NCI-H82 (cell line): ENCODE results near the gene PLEKHG5.
A peak's percentile ranks its signal among the peaks of the same experiment; 100 is the strongest.

Experiments used
- DNase-seq: peaks from one replicate; lab custom pipeline; 2025; lab: John Stamatoyannopoulos, UW

The PLEKHG5 gene

DNA sequence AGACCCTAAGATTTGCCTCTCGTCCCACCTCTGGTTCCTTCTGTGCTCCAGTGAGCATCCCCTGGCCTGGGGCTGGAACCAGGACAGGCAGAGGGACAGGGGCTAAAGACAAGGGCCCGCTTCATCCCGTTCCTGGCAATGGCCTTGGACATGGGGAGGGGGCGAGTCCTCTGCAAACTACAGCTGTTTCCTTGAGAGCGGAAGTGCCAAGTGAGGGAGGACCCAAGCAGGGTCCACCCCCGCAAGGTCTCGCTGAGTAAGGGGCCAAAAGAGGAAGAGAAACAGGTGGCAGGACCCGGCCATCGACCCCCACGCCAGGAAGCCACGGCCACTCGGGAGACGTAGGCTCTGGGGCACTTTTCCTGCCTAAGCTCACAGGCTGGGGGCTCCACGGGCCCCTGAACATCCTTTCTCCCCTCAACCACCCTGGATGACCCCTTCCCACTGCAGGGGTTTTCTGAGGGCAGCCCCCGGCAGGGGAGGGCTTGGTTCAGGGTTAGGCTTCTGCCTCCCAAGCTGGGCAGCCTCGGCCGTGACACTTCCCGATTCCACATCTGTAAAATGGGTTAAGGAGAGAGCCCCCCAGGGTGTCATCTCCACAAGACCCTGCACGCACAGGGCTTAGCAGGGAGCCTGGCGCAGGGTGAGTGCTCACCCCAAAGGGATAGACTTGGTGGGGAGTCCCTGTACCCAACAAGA, 17.9 kb upstream of the PLEKHG5 start:
- DNase-seq, result no peak

- DNase-seq, result no peak
These were observed 17.3 kb upstream of the PLEKHG5 start for GRCh38 chr1:6508816-6509189.

- DNase-seq, result no peak
These were observed 16.8 kb upstream of the PLEKHG5 start for GRCh38 chr1:6508154-6508815.

DNA sequence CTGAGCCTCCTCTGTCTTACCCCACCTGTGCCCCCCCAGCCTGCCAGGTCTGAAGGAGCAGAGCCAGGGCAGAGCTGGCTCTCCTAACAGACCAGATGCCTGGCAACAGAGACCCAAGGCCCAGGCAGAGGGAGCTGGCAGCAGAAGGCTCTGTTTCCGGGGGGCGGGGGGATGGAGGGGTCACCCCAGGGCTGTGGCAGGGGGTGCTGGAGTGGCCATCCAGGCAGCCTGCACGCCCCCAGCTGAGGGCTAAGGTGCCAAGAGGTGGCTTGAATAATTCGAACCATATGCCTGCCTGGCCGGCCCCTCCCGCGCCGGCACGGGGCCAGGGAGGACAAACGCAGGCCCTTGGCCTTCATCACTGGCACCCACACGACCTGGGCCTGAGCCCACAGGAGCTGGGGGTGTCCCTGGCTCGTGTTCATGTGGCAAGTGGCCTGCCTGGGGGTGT, 16.0 kb upstream of the PLEKHG5 start:
- no peak for DNase-seq

DNA sequence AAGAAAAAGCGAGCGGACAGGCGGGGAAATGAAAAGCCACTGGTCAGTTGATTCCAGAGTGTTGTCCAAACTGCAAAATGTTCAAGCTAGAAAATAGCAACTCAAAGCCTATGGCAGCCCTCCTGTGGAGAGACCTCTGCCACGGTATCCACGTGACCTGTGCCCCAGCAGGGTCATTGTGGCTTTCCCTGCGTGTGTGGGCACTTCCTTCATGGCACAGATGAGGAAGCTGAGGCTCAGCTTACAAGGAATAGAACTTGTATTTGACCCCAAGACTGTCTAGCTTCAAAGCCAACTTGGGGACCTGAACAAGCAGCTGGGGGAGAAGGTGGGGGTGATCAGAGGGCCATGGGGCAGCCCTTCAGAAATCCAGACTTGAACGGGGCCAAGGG, 15.6 kb upstream of the PLEKHG5 start:
- DNase-seq, result no peak

DNA sequence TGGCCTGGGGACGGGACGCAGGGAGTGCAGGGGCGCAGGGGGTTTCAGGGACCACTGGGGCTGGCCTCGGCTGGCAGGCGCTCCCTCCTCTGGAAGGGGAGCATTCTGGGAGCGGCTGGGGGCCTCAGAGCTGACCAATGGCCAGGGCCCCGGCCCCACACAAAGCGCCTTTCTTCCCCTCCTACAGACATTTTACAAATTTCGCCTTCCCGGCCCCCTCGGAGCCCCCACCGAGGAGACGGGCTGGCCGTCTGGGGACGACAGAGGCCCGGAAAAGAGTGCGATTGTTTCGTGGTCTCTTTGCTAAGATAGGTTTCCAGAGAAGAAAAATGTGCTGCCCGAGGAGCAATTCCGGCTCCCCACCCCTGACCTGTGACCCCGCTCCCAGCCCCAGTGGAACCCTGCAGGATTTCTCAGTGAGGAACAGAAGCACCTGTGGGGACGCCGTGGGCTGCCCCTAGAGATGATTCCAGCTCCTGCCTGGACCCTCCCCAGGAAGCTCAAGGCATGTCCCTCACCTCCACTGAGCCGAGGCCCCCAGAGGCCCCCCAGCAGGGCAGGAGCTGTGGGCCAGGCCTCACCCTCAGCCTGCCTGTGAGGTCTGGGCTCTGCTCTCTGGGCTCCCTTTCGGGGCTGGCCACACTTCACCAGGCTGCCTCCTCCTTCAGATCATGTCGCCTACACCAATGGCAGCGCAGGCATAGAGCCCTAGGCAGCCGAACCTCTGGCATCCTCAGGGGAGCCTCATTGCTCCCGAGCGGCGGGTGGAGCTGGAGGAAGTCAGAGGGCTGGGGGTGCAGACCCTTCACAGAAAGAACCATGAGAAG, 15.0 kb upstream of the PLEKHG5 start:
- no peak for DNase-seq

DNA sequence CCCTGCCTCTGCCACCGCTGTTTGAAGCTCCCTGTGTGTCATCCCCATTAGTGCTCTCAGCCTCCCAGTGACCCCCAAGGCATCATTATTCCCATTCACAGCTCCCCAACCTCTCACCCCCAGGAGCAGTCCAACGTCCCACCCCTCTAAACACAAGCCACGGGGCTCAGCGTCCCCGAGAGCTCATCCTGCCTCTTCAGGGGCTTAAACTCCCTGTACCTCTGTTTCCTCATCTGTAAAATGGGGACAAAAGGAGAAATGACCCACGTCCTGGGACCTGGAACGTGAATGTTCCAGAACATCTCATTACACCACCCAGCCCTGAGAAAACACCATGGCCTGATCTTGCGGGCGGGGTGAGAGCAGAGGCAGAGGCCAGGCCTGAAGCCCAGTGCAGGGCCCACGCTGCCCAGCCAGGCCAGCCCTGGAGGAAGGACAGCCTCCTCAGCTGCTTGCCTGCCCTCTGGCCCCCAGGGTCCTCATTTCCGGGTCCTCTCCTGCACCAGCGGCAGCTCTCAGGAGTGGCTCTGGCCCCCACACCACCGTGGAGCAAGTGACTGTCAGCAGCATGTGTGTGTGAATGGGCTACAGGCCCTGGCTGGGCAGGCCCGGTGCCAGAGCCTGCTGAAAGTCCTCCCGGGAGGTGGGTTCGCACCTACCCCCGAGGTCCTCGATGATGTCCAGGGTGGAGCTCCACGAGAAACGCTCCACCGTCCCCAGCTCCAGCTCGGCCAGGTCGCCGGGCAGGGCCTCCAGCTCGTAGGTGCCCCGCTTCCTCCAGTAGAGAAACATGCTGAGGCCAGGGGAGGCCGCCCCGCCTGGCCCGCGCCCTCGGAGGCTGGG, 14.1 kb upstream of the PLEKHG5 start:
- DNase-seq, result no peak

DNA sequence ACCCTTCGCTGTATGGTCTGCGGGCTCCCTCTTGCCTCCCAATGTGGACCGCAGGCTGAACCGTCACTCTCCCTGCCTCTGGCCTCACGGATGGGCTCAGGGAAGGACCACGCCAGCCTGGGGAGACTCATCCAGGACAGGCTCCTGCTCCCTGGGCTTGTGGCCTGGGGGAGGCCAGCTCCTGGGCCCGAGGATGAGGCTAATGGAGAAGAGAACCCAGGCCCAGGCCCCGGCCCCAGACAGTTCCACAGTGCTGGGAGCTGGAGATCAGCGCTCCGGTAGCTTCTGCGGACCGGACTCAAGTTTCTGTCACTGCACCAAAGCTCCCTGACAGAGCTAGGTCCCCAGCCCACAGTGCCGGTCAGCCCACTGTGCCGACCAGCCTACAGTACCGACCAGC, 13.4 kb upstream of the PLEKHG5 start:
- DNase-seq, result no peak

- DNase-seq, result no peak
These were observed 12.6 kb upstream of the PLEKHG5 start for GRCh38 chr1:6503884-6504602.

DNA sequence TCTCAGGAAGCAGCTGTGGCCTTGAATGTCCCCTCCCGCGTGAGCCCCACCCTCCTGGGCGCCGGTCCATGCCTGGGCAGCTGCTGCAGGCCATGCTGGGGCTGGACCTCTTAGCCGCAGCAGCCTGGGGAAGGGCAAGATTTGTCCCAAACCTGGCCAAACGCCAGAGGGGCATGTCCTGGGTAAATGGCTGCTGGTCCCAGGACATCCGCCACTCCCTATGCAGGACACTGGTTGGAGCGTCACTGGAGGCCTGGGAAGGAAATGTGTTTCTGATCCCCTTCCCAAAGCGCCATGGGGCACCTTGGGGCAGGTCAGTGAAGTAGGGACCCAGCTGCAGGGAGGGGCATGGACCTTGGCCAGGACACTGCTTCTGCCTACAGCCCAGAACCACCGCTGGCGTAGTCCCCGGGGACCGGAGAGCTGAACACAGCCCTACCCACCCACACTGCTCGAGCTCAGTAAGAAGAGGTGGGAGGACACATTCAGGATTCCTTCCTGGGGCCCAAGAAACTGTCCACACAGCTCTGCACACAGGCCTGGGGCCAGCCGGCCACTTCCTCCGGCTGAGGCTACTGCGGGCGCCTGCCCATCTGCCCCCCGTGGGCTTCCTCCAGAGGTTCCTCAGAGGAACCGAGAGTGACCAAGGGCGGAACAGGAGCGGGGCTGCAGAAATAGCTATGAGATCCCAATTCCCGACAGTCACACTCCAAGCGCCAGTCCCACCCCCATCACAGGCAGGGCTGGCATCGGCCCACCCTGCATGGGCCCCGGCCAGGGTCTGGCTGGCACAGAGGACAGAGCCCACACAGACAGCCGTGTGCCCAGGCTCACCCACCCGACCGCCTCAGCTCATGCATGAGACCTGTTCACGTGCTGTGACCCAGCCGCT, 10.8 kb upstream of the PLEKHG5 start:
- no peak for DNase-seq

- no peak for DNase-seq
These were observed 9.9 kb upstream of the PLEKHG5 start for GRCh38 chr1:6501279-6501813.

DNA sequence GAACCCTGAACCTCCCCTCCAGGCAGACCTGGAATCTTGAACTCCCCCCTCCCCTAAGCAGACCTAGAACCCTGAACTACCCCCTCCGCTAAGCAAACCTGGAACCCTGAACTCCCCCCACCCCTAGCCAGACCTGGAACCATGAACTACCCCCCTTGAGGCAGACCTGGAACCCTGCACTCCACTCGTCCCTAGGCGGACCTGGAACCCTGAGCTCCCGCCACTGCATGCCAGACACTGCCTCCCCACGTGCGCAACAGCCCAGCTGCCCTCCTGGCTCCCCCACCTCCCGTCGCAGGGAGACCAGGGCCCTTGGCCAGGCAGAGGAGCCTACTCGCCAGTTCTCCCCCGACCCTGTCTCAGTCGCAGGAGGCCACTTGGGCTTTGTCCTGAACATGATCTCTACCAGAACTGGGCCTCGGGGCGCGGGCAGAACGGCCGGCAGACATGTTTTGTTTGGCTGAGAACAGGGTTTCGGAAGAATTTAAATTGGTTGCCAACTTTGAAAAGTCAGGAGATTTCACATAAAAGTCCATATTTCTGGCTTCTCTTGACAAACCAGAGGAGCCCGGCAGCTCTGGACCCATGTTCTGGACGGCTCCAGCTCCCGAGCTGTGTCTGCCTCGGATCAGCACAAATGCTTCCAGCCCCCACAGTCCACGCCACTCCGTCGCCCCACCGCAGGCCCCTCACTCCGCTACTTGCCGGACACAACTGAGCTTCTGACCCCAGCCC, 9.2 kb upstream of the PLEKHG5 start:
- no peak for DNase-seq

DNA sequence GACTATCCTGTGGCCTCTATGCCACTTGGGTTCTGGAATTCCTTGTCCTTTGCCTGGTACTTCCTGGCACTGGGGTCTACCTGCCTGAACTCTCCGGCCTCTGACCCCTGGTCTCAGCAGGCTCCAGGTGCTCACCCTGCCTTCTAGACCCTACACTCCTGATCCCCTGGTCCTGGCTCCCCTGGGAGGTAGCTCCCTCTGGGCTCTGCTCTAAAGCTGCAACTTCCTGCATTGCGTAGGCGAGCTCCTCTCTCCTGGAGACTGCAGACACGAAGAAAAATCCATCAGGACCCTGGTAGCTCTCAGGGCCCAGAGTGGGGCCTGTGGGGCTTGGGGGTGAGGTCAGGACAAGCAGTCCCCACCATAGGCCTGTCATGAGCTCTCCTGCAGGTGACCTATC, 7.8 kb upstream of the PLEKHG5 start:
- no peak for DNase-seq

DNA sequence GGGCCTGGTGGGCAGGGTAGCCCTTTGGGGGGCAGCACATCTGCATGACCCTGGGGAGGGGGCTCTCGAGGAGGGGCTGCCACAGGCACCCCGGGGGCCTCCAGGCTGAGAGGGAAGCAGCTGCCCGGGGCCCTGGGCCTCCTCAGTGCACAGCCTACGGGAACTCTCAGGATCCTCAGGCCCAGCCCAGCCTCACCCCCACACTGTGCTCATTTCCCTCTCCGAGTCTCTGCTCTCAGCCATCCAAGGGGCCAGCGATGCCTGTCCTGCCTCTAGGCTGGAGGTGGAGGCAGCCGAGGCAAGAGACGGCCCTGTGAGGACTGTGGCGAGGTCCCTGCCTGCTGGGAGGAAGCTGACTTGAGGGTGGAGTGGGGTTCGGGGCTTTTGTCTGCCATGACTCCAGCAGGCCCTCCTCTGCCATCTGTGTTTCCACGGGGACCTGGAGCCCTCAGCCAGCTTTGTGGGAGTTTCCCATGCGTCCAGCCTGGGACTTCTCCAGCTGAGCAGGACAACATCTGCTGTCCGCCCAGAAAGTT, 7.2 kb upstream of the PLEKHG5 start:
- DNase-seq, result no peak

DNA sequence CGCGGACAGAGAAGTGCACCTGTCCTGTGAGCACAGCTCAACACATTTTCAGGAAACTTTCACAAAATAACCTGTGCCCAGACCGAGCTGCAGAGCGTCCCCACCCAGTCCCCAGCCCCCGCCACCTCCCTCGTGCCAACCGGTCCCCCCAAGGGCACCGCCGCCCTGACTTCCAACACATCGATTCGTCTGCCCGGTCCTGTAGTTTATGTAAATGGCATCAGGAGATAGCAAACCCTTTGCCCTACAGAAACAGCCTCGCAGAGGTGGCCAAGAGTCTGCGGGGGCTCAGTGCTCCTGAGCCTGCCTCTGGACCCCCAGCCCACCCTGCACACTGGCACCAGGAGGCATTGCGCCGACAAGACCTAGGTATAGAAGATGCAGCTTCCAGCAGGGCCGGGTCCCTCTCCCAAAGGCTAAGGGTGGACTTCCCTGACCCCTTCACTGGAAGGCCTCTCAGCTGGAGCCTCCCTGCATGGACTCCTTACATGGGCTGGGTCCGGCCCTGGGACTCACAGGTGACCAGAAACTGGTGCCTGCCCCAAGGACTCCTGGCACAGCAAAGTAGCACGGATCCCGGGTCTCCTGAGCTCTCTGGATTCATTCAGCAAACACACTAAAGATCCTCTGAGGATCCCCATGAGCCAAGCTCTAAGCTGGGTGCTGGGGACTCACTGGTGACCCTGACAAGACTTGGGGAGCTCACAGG, 6.6 kb upstream of the PLEKHG5 start:
- DNase-seq, result no peak

GRCh38 chr1:6497215-6497866, 5.9 kb upstream of the PLEKHG5 start:
- DNase-seq, result peak; percentile 67

GRCh38 chr1:6496890-6497214, 5.4 kb upstream of the PLEKHG5 start:
- no peak for DNase-seq

- DNase-seq, result no peak
These were observed 4.9 kb upstream of the PLEKHG5 start for GRCh38 chr1:6496365-6496721.
